Islet precursor cell (in vitro differentiated cells): ENCODE data around the gene C12orf42.
A peak's percentile ranks its signal among the peaks of the same experiment; 100 is the strongest.
"Not testable (repeated sequence)": the region's sequence is repeated elsewhere in the genome, so short reads cannot be mapped to it uniquely, and the experiment has no call there.

ENCODE experiments used
- DNase-seq: peaks from one replicate; pipeline ENCODE4 v3.0.0-alpha.2; 2018

Gene C12orf42

GRCh38 chr12:103494734-103495468 is 867 bp downstream of the C12orf42 start:
- DNase-seq = no peak

DNA sequence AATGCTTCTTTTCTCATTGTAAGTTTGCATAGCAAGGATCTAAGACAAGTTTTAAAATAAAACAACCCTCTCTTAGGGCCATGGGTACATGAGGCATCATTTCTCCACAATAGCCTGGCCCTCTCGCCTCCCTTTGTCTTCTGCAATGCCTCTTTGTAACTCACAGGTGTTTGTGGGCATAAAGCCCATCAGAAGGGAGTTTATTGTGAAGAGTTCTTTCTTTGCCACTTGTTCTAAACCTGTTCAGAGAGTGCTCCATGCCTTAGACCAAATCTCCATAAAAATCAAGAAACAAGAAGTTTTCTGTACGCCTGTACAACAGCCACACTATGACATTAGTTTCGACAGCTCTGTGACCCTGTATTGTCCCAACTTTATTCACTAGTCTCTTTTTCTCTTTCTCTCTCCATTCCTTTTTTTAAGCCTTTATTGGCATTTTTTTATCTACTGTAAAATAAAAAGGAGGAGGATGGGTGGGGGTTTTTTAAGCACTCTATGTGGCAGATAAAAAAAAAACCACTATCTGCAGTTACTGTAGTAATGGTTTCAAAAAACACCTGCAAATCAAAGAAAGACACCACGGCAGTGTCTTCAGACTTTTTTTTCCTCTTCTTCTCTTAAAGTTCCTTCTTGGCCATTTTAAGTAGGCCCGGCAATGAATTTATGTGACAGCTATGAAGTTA is 1.6 kb downstream of the C12orf42 start:
- no peak for DNase-seq

- no peak for DNase-seq
These were observed 2.6 kb downstream of the C12orf42 start for GRCh38 chr12:103493199-103493598.

GRCh38 chr12:103482365-103482764 is 13.4 kb downstream of the C12orf42 start:
- no peak for DNase-seq

DNA sequence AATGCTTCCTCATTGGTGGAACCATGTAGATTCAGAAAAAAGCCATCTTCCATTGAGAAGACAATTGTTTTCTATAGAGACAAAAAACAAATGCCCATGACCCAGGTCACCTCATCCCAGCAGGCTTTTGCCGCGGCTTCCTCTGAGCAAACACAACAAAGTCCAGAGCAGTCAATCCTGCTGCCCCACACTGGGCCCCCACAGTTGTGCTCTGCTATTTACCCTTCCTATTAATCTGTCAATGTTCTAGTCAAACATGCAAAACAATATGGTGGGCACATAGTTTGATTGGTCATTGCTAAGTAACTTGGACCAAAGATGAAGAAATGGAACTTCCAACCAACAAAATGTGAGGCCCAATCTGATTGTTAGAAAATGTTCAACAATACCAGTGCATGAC is 20.7 kb downstream of the C12orf42 start:
- no peak for DNase-seq

DNA sequence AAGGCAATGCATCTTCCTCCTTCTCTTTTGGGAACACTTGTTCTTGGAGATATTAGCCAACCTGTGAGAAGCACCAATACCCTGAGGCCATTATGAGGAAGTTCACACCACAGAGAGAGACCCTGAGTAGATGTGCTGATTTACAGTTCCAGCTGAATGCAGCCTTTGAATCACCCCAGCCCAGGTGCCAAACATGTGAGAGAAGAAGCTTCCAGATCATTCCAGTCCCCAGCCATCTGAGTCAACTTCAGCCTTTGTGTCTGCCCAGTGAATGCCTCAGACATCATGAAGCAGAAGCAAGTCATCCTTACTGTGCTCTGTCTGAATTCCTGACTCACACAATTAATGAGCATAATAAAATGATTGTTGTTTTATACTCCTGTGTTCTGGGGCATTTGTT is 25.1 kb downstream of the C12orf42 start:
- no peak for DNase-seq

DNA sequence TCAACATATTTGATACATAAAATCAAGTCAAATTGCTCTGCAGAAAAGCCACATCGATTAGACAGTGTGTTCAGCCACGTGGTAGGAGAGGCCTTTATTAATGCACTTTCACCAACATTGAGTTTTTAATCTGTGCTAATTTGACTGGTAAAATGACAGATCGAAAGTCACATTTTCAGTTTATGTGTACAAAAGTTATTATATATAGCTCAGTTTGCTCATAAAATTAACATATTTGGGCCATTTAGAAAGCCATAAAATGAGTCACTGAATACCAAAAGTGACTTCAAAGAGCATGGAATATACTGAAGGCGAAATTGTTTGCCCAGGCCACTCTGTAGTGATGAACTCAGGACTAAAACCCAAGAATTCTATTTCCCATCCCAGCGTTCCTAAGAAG is 26.0 kb downstream of the C12orf42 start:
- DNase-seq = no peak

GRCh38 chr12:103468837-103469236 is 26.9 kb downstream of the C12orf42 start:
- DNase-seq = no peak

- no peak for DNase-seq
These were observed 33.1 kb downstream of the C12orf42 start for GRCh38 chr12:103462675-103463074.

DNA sequence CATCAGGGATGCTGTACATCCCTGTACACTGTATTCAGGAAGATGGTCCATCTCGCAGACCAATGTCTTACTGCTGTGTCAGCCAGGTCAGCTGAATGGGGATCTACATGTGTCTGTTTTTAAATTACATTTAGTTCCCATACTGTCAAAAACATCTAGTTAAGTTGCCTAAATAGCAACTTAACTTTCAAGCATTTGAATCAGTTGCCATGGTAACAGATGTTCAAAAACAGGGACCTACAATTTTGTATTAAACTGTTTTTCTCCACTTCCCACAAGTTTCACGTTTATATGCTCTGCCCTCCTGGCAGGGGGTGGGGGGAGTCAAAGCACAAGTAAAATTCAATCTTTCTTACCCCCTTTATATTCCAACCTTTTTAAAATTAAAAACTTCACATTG is 38.3 kb downstream of the C12orf42 start:
- no peak for DNase-seq

GRCh38 chr12:103456006-103456405 is 39.8 kb downstream of the C12orf42 start:
- DNase-seq = no peak

DNA sequence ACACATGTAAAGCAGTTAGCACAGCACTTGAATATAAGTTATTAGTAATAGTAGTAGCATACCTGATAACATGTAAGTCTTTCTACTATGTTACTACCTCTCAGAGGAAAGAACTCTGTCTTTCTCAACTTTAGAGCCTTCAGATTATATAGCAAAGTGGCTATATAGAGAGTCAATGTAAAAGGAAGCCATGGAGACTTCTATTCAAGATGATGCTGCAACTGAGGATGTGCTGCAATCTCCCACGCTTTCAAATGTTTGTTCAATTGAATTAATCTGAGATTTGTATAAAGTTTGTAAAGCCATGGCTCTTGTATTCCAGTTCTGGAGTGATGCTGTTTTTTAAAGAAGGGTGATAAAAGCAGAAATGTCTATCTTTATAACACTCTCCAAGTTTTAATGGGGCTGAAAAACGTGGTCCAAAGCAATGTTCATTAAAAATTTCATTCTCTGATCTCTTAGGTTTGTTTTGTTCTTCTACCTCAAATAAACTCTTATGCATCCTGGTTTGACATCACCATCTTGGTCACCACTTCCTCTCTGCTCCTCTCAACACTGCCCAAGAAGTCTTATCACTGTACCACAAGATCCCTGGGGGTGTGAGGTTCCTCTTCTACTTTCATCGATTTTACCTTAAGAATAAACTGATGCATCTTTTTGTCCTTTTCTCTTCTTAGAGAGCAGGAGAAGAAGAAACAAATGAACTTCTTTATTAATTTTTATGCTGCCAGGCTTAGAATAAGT is 40.6 kb downstream of the C12orf42 start:
- DNase-seq = no peak

DNA sequence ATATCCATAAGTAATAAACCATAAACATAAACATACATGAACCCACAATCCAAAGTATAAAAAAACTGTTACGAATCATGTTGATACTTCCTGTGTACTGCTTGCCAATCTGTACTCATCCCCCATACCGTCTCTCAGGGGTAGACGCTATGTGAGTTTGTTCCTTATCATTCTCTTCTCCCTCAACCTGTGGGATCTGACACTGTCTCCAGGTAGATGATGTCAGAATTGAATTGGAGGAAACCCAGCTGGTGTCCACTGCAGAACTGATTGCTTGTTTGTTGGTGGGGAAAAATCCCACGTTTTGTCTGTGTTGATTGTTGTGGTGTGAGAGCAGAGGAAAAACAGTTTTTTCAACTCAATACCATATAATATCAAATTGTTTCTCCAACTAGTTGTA is 50.8 kb downstream of the C12orf42 start:
- DNase-seq = no peak

- no peak for DNase-seq
These were observed 52.9 kb downstream of the C12orf42 start for GRCh38 chr12:103442822-103443221.

DNA sequence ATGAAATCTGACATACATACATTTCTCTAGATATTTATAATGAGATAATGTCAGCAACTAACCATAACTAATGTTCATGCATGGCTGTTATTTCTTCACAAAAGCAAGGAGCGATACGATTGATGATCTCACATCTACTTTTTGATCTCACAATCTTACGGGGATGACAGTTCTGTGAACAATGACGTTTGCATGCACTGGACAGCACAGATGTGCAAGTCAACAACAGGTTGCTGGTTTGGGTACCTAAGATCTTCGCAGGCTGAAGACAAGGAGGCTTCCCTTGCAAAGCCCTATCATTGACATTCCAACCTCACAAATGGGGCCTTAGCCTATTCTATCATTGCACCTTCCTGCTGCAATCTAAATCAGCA is 53.6 kb downstream of the C12orf42 start:
- no peak for DNase-seq

GRCh38 chr12:103441437-103442181 is 54.2 kb downstream of the C12orf42 start:
- no peak for DNase-seq

- DNase-seq = peak; percentile 60
These were observed 61.3 kb downstream of the C12orf42 start for GRCh38 chr12:103434165-103435105.

DNA sequence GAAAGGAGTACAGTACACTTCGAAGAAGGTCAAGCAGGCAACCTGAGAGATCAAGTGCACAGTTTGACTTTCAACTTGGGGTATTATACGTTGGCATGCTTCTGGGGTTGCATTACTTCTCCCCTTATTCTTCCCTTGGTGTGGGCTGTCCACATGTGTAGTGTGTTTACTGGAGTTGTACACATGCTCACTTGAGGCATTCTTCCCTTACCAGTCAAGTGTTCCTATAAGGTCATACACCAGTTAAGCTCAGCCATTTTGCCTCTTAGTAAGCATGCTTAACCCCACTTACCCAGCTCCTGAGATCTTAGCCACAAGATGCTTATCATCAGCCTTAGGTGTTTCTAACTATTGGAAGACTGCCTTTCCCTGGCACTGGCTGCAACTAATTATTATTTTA is 63.8 kb downstream of the C12orf42 start:
- DNase-seq = no peak

GRCh38 chr12:103431387-103431786 is 64.4 kb downstream of the C12orf42 start:
- no peak for DNase-seq

- DNase-seq = not testable (repeated sequence)
These were observed 70.1 kb downstream of the C12orf42 start for GRCh38 chr12:103425674-103426073.

GRCh38 chr12:103424849-103425586 is 70.8 kb downstream of the C12orf42 start:
- not testable (repeated sequence) for DNase-seq
